Embryonic facial prominence (tissue), 1 donor: ENCODE results near the gene PRPH.
"Not testable (repeated sequence)": the region's sequence is repeated elsewhere in the genome, so short reads cannot be mapped to it uniquely, and the experiment has no call there.

Experiments used
- DNase-seq: peaks from one replicate; pipeline ENCODE4 v3.0.0-alpha.2; 2016; ENCODE audit errors: extremely low spot score

PRPH gene

GRCh38 chr12:49295082-49295936, at the start of gene PRPH:
Gene PRPH (plus strand): TSS chr12:49295147. CDS start chr12:49295201, 54 bp downstream.
- no peak for DNase-seq

GRCh38 chr12:49251357-49251756, 43.6 kb upstream of the PRPH start:
- DNase-seq: no peak

GRCh38 chr12:49253033-49253623, 41.8 kb upstream of the PRPH start:
- DNase-seq: no peak

- DNase-seq: not testable (repeated sequence)
Measured at GRCh38 chr12:49255456-49255855, 39.5 kb upstream of the PRPH start.

- DNase-seq: no peak
Measured at GRCh38 chr12:49255857-49256637, 38.9 kb upstream of the PRPH start.

GRCh38 chr12:49257508-49258184, 37.3 kb upstream of the PRPH start:
- DNase-seq: not testable (repeated sequence)

GRCh38 chr12:49259452-49259851, 35.5 kb upstream of the PRPH start:
- DNase-seq: no peak

- no peak for DNase-seq
Measured at GRCh38 chr12:49260166-49260565, 34.8 kb upstream of the PRPH start.

- no peak for DNase-seq
Measured at GRCh38 chr12:49260571-49261363, 34.2 kb upstream of the PRPH start.

GRCh38 chr12:49261721-49262120, 33.2 kb upstream of the PRPH start:
- DNase-seq: no peak

- DNase-seq: no peak
Measured at GRCh38 chr12:49263400-49263763, 31.6 kb upstream of the PRPH start.

GRCh38 chr12:49264466-49264872, 30.5 kb upstream of the PRPH start:
- no peak for DNase-seq

- peak; percentile 55 for DNase-seq
Measured at GRCh38 chr12:49264873-49265792, 29.8 kb upstream of the PRPH start, which contains the start of gene TUBA1C. Gene TUBA1C (plus strand): TSS chr12:49265082. CDS start chr12:49265182, 100 bp downstream.

GRCh38 chr12:49269191-49269590, 25.8 kb upstream of the PRPH start:
- not testable (repeated sequence) for DNase-seq

GRCh38 chr12:49272790-49273725, 21.9 kb upstream of the PRPH start:
- DNase-seq: no peak

- DNase-seq: no peak
Measured at GRCh38 chr12:49273726-49274395, 21.1 kb upstream of the PRPH start.

GRCh38 chr12:49274396-49275069, 20.4 kb upstream of the PRPH start:
- no peak for DNase-seq
